Measurements from ENCODE around the gene BEX3. TPM values are rescaled to one million over a fixed set of nuclear protein-coding genes. Genes with fewer than 3 reads are reported as not detected.
A peak's percentile ranks its signal among the peaks of the same experiment; 100 is the strongest.
"Not testable (repeated sequence)": the region's sequence is repeated elsewhere in the genome, so short reads cannot be mapped to it uniquely, and the experiment has no call there.

The BEX3 gene
- total RNA-seq, 2 donors from 2014 or later, result 33.7 to 44.9 TPM

DNA sequence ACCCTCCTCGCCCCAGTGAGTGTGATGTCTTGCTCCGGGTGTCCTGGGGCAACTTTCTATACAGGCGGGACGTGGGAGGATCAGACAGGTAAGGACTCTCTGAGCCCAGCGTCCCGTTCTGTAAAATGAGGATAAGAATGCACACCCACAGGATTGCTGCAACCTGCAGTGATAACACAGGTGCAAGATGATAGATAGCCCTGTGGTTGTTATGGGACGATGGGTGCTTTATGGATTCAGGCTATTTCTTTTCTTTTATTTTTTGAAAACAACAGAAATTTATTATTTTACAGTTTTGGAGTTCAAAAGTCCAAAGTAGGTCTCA lies 28.6 kb downstream of the BEX3 start:
- Histone ChIP-seq H3K36me3 (no peaks in the 10 kb centered on the region), H3K9me3 (no peaks in the 10 kb centered on the region), H3K9ac (ENCODE audit: low read depth in 2 of 2, low read length in 2 of 2) (peak overlapping the region; percentile 12 to 27), H3K27me3 (no peaks in the 10 kb centered on the region), H3K4me3 (peak overlapping the region; percentile 37), H3K4me1 (no peaks in the 10 kb centered on the region), H3K27ac (no peak overlapping the region)
- TF ChIP-seq, protein P1, sequence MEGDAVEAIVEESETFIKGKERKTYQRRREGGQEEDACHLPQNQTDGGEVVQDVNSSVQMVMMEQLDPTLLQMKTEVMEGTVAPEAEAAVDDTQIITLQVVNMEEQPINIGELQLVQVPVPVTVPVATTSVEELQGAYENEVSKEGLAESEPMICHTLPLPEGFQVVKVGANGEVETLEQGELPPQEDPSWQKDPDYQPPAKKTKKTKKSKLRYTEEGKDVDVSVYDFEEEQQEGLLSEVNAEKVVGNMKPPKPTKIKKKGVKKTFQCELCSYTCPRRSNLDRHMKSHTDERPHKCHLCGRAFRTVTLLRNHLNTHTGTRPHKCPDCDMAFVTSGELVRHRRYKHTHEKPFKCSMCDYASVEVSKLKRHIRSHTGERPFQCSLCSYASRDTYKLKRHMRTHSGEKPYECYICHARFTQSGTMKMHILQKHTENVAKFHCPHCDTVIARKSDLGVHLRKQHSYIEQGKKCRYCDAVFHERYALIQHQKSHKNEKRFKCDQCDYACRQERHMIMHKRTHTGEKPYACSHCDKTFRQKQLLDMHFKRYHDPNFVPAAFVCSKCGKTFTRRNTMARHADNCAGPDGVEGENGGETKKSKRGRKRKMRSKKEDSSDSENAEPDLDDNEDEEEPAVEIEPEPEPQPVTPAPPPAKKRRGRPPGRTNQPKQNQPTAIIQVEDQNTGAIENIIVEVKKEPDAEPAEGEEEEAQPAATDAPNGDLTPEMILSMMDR (IDR thresholded peaks at IDR 0.05), result no peak
- intact Hi-C loops (cut with DNase I), result no loop called here
- DNase-seq, result peak; percentile 19

DNA sequence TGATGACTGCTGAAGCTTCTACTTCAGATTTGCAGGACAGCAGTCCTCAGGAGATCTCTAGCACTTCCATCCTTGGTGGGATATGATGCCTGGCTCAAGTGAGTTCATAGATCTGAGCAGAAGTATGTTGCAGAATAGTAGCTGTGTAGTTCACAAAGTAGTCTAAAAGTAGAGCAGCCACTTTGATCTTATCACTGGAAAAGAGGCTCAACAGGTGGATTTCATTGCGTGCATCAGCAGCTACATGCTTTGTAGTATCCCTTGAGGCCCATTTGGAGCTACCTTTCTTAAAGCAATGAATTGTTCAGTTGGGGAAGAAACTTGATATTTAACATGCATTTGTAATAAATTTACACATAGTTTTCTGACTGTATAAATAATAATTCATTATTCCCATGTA lies 29.9 kb downstream of the BEX3 start:
- intact Hi-C loops (cut with DNase I), result no loop called here
- Histone ChIP-seq H3K36me3 (no peaks in the 10 kb centered on the region), H3K4me3 (no peak overlapping the region), H3K27ac (no peak overlapping the region), H3K27me3 (no peaks in the 10 kb centered on the region), H3K9ac (ENCODE audit: low read depth in 2 of 2, low read length in 2 of 2) (no peak overlapping the region), H3K4me1 (no peaks in the 10 kb centered on the region), H3K9me3 (no peaks in the 10 kb centered on the region)
- TF ChIP-seq, protein P1 (IDR thresholded peaks at IDR 0.05), result no peak
- DNase-seq, result no peak

DNA sequence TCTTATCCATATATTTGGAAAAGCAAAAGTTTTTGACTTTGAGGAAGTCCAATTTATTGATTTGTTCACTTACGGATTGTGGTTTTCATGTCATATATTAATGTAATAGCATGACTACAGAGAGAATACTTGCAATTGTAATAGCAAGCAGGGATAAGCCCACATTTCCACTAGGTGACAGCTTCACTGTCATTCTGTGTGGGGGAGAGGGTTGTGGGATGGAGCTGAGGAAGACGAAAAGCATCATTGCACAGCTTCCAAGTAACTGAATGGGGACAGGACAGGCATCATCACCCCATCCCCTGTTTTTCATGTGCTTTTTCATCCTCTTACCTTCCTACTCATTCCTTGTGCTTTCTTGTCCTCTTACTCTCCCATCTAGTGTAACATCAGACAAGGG lies 31.4 kb downstream of the BEX3 start:
- no peak for DNase-seq
- Histone ChIP-seq H3K9me3 (no peaks in the 10 kb centered on the region), H3K36me3 (no peaks in the 10 kb centered on the region), H3K9ac (ENCODE audit: low read depth in 2 of 2, low read length in 2 of 2) (no peak overlapping the region), H3K4me1 (no peaks in the 10 kb centered on the region), H3K27ac (no peak overlapping the region), H3K4me3 (no peak overlapping the region), H3K27me3 (no peaks in the 10 kb centered on the region)
- intact Hi-C loops (cut with DNase I), result no loop called here
- TF ChIP-seq, protein P1 (IDR thresholded peaks at IDR 0.05), result no peak

DNA sequence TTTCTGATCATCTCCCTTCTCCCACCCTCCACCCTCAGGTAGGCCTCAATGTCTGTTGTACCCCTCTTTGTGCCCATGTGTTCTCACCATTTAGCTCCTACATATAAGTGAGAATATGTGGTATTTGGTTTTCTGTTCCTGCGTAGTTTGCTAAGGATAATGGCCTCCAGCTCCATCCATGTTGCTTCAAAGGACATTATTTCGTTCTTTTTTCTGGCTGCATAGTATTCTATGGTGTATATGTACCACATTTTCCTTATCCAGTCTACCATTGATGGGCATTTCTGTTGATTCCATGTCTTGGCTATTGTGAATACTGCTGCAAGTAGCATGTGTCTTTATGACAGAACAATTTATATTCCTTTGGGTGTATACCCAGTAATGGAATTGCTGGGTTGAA lies 35.4 kb downstream of the BEX3 start:
- H3K4me3 ChIP-seq; H3K36me3 ChIP-seq; H3K9ac ChIP-seq (ENCODE audit: low read depth in 2 of 2, low read length in 2 of 2); intact Hi-C loops (cut with DNase I); H3K27me3 ChIP-seq; H3K9me3 ChIP-seq; H3K4me1 ChIP-seq; DNase-seq; H3K27ac ChIP-seq: not testable (repeated sequence)

DNA sequence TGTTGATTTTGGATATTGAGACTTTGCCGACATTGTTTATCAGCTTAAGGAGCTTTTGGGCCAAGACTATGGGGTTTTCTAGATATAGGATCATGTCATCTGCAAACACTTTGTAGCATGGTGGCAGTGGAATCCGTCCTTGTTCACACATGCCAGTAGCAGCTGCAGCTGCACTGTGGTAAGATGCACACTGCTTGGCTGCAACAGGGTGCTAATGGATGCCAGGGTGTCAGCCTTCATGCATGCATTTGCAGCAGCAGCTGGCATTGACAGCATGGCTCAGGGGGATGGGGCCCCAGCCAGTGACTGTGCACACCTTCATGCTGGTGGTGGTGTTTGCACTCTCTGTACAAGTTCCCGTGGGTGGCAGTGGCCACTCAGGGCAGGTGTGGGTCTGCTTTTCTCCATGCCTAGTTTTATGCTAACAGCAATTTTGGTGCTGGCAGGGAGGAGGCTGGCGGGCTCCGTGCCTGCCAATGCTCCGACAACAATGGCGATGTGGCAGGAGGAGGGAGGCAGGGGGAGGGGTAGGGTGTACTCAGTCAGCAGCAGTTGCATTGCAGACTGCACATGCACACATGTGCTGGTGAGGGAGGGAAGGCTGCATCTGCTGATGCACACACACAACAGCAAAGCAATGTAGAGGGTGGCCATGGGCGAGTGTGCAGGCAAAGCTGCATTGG lies 37.5 kb downstream of the BEX3 start:
- no peaks in the 10 kb centered on the region for H3K36me3 ChIP-seq
- H3K9me3 ChIP-seq, result no peaks in the 10 kb centered on the region
- no peak overlapping the region for H3K9ac ChIP-seq (ENCODE audit: low read depth in 2 of 2, low read length in 2 of 2)
- TF ChIP-seq, protein P1 (IDR thresholded peaks at IDR 0.05), result no peak
- no peak for DNase-seq
- H3K4me3 ChIP-seq, result no peak overlapping the region
- no peaks in the 10 kb centered on the region for H3K27me3 ChIP-seq
- H3K4me1 ChIP-seq, result no peaks in the 10 kb centered on the region
- intact Hi-C loops (cut with DNase I), result no loop called here
- H3K27ac ChIP-seq, result no peak overlapping the region

DNA sequence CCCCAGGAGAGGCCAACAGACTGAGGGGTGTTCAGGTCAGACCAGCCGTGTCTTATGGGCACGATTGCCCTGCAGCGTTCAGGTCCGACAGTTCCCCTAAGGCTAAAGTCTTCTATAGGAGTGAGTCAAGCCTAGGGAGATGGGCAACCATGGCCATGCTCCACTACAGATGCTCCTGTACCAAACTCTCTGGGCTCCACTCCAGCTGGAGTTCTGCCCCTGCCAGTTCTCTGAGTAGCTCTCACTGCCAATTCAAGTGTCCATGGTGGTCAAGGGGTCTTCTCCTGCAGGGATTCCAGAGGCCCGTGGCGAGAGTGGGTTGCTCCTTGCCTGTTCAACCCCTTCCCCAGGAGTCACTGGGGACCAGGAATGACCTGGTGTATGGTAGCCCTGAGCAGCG lies 38.2 kb downstream of the BEX3 start:
- Histone ChIP-seq H3K27ac (no peak overlapping the region), H3K4me1 (no peaks in the 10 kb centered on the region), H3K27me3 (no peaks in the 10 kb centered on the region), H3K36me3 (no peaks in the 10 kb centered on the region), H3K9ac (ENCODE audit: low read depth in 2 of 2, low read length in 2 of 2) (no peak overlapping the region), H3K9me3 (no peaks in the 10 kb centered on the region), H3K4me3 (no peak overlapping the region)
- no peak for DNase-seq
- TF ChIP-seq, protein P1 (IDR thresholded peaks at IDR 0.05), result no peak
- intact Hi-C loops (cut with DNase I), result no loop called here
